ENCODE data around the gene PRKAG2. TPM values are rescaled to one million over a fixed set of nuclear protein-coding genes. Genes with fewer than 3 reads are reported as not detected.
"Not testable (repeated sequence)": the region's sequence is repeated elsewhere in the genome, so short reads cannot be mapped to it uniquely, and the experiment has no call there.

PRKAG2 gene
- total and polyA plus RNA-seq, 8 donors, result 12.9 to 34.6 (median 18.0) TPM

- intact Hi-C loops (cut with DNase I), result loop anchor here in 1 of 2 donors (10.0 kb wide), 1 partner anchor 149 kb away; no protein-coding TSS in a partner anchor
- Histone ChIP-seq H3K4me1 (peaks cover 7 to 14% of the 10 kb centered on the region in 2 donors), H3K4me3 (no peak overlapping the region), H3K27me3 (no peaks in the 10 kb centered on the region), H3K9me3 (no peaks in the 10 kb centered on the region), H3K27ac (no peak overlapping the region), H3K36me3 (peaks cover 0 to 13% of the 10 kb centered on the region in 2 donors)
- TF ChIP-seq CTCF (IDR thresholded peaks at IDR 0.05), result no peak
- DNase-seq (peak in 1 of 4 donors; percentile 31), ATAC-seq (no peak)
Observed at GRCh38 chr7:151785681-151785965, 91.3 kb downstream of the PRKAG2 start.

GRCh38 chr7:151784853-151785680 lies 91.8 kb downstream of the PRKAG2 start:
- Histone ChIP-seq H3K27ac (no peak overlapping the region), H3K4me3 (no peak overlapping the region), H3K36me3 (peaks cover 0 to 18% of the 10 kb centered on the region in 2 donors), H3K9me3 (no peaks in the 10 kb centered on the region), H3K27me3 (no peaks in the 10 kb centered on the region), H3K4me1 (peaks cover 7 to 14% of the 10 kb centered on the region in 2 donors)
- intact Hi-C loops (cut with DNase I), result loop anchor here in 1 of 2 donors (10.0 kb wide), 1 partner anchor 150 kb away; no protein-coding TSS in a partner anchor
- ATAC-seq (no peak), DNase-seq (peak in 2 of 4 donors; percentile 27 to 64)
- TF ChIP-seq CTCF (IDR thresholded peaks at IDR 0.05), result no peak

DNA sequence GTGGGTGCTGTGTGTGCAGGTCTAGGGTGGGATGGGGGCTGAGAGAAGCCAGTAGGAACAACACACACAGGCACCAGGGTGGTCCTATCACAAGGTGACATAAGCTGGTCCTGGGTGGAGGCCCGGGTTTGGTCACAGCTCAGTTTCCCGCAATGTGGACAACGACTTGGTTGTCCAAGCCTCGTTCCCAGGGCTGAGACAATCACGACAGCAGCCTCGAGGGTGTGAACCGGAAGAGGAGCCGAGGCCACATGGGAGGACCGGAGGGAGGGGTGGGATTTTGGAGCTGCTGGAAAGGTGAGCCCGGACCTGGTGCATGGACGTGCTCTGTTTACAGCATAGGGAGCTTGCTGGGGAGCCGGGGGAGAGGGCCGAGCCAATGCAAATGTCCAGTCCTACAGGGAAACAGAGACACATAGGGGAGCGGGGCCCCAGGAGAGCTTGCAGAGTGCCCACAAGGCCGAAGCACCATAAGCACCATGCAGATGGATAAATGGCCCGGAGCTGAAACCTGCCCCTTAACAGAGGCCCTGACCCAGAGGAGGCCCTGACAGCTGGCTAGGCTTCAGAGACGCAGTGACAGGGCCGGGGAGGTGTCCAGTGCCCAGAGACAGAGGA lies 92.8 kb downstream of the PRKAG2 start:
- no peak overlapping the region for H3K27ac ChIP-seq
- H3K36me3 ChIP-seq, result peaks cover 0 to 20% of the 10 kb centered on the region in 2 donors
- TF ChIP-seq CTCF (IDR thresholded peaks at IDR 0.05), result no peak
- no peak overlapping the region for H3K4me3 ChIP-seq
- intact Hi-C loops (cut with DNase I), result loop anchor here in 1 of 2 donors (10.0 kb wide), 1 partner anchor 151 kb away; no protein-coding TSS in a partner anchor
- no peaks in the 10 kb centered on the region for H3K27me3 ChIP-seq
- ATAC-seq (no peak), DNase-seq (peak in 1 of 4 donors; percentile 24)
- peaks cover 7 to 14% of the 10 kb centered on the region in 2 donors for H3K4me1 ChIP-seq
- no peaks in the 10 kb centered on the region for H3K9me3 ChIP-seq

GRCh38 chr7:151782598-151783448 lies 94.1 kb downstream of the PRKAG2 start:
- ATAC-seq, result peak; percentile 95
- no peaks in the 10 kb centered on the region for H3K9me3 ChIP-seq
- peak overlapping the region; percentile 8 to 9 for H3K4me3 ChIP-seq
- peak; percentile 51 to 96 (median 77) for DNase-seq
- peaks cover 7 to 14% of the 10 kb centered on the region in 2 donors for H3K4me1 ChIP-seq
- intact Hi-C loops (cut with DNase I), result loop anchor here in 1 of 2 donors (10.0 kb wide), 1 partner anchor 152 kb away; no protein-coding TSS in a partner anchor
- no peak overlapping the region for H3K27ac ChIP-seq
- H3K36me3 ChIP-seq, result peaks cover 0 to 20% of the 10 kb centered on the region in 2 donors
- H3K27me3 ChIP-seq, result no peaks in the 10 kb centered on the region
- peak; percentile 78 to 95 for TF ChIP-seq CTCF (IDR thresholded peaks at IDR 0.05)

DNA sequence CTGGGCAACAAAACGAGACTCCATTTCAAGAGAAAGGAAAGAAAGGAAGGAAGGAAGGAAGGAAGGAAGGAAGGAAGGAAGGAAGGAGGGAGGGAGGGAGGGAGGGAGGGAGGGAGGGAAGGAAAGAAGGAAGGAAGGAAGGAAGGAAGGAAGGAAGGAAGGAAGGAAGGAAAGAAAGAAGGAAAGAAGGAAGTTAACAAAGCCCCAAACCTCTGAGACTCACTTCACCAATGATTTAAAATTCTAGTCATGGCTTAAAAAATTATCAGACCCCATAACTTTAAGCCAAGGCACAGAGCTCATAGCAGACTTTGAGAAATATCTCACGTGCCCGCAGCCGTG lies 94.7 kb downstream of the PRKAG2 start:
- Histone ChIP-seq H3K4me1 (peaks cover 7 to 14% of the 10 kb centered on the region in 2 donors), H3K36me3 (peaks cover 0 to 20% of the 10 kb centered on the region in 2 donors)
- not testable (repeated sequence) for H3K27ac ChIP-seq, H3K27me3 ChIP-seq, H3K4me3 ChIP-seq, DNase-seq, H3K9me3 ChIP-seq, ATAC-seq
- intact Hi-C loops (cut with DNase I), result loop anchor here in 1 of 2 donors (10.0 kb wide), 1 partner anchor 153 kb away; no protein-coding TSS in a partner anchor

Data from left lung (tissue), 10 donors.